SJCRH30 (cell line): Measurements from ENCODE around the gene SYP. TPM values are rescaled to one million over a fixed set of nuclear protein-coding genes. Genes with fewer than 3 reads are reported as not detected.
"Not testable (repeated sequence)": the region's sequence is repeated elsewhere in the genome, so short reads cannot be mapped to it uniquely, and the experiment has no call there.

ENCODE experiments used
- DNase-seq, 2 experiments: peaks; one replicate each; pipeline ENCODE4 v3.0.0-alpha.2; 2015 to 2020
- H3K27ac ChIP-seq: fragments of 250-450 bp; sonication (Bioruptor Pico); 2 replicates; pipeline ENCODE4 v1.5.1; 2020; ENCODE audit warnings: mild to moderate bottlenecking, moderate library complexity
- H3K27me3 ChIP-seq: fragments of 250-450 bp; sonication (Bioruptor Pico); 2 replicates; pipeline ENCODE4 v1.5.1; 2020; ENCODE audit warnings: mild to moderate bottlenecking, moderate library complexity
- H3K36me3 ChIP-seq: fragments of 250-450 bp; sonication (Bioruptor Pico); 2 replicates; pipeline ENCODE4 v1.5.1; 2020; ENCODE audit warnings: mild to moderate bottlenecking, moderate library complexity
- H3K4me1 ChIP-seq: fragments of 250-450 bp; sonication (Bioruptor Pico); 2 replicates; pipeline ENCODE4 v1.5.1; 2020; ENCODE audit warnings: mild to moderate bottlenecking, moderate library complexity
- H3K4me3 ChIP-seq: fragments of 250-450 bp; sonication (Bioruptor Pico); 2 replicates; pipeline ENCODE4 v1.5.1; 2020; ENCODE audit warnings: mild to moderate bottlenecking, moderate library complexity
- H3K9me3 ChIP-seq: fragments of 250-450 bp; sonication (Bioruptor Pico); replicated peaks from 2 replicates; pipeline ENCODE4 v1.5.1; 2020; ENCODE audit warnings: mild to moderate bottlenecking, moderate library complexity
- total RNA-seq: library from RNA; depleted of rRNA; stranded (reverse); fragments of >200 nt; shearing (Covaris generic); gene quantifications from 2 replicates; pipeline ENCODE4 v1.2.3, GENCODE V29; 2014

The SYP gene
- total RNA-seq, 1 experiment from 2014 or later = 0.45 TPM

GRCh38 chrX:49174723-49175122 is 25.3 kb downstream of the SYP start:
- no peak for DNase-seq
- no peaks in the 10 kb centered on the region for H3K9me3 ChIP-seq
- no peaks in the 10 kb centered on the region for H3K27me3 ChIP-seq
- H3K36me3 ChIP-seq = peaks cover 7% of the 10 kb centered on the region; the same call in 1 of the 2 replicates
- no peaks in the 10 kb centered on the region for H3K4me1 ChIP-seq
- no peak overlapping the region for H3K4me3 ChIP-seq
- no peak overlapping the region for H3K27ac ChIP-seq

GRCh38 chrX:49173544-49173943 is 26.4 kb downstream of the SYP start:
- not testable (repeated sequence) for H3K27me3 ChIP-seq, DNase-seq, H3K36me3 ChIP-seq, H3K4me3 ChIP-seq, H3K27ac ChIP-seq, H3K4me1 ChIP-seq, H3K9me3 ChIP-seq

- Histone ChIP-seq H3K9me3 (no peaks in the 10 kb centered on the region), H3K4me1 (no peaks in the 10 kb centered on the region), H3K27me3 (no peaks in the 10 kb centered on the region), H3K27ac (peak overlapping the region; percentile 91), H3K4me3 (peak overlapping the region; percentile 81), H3K36me3 (peaks cover 7% of the 10 kb centered on the region; the same call in 1 of the 2 replicates)
- DNase-seq = peak; percentile 51 to 56
Observed at GRCh38 chrX:49172280-49172780, 27.7 kb downstream of the SYP start.

GRCh38 chrX:49171752-49172279 is 28.2 kb downstream of the SYP start, which contains the start of gene PLP2:
Gene PLP2 (plus strand): TSS chrX:49171898. CDS start chrX:49172001, 103 bp downstream.
- Histone ChIP-seq H3K27me3 (no peaks in the 10 kb centered on the region), H3K36me3 (peaks cover 7% of the 10 kb centered on the region; the same call in 1 of the 2 replicates), H3K4me3 (peak within 1 kb of the TSS; percentile 81), H3K9me3 (no peaks in the 10 kb centered on the region), H3K27ac (peak within 1 kb of the TSS; percentile 91), H3K4me1 (no peaks in the 10 kb centered on the region)
- peak; percentile 67 to 69 for DNase-seq

GRCh38 chrX:49167740-49168108 is 32.3 kb downstream of the SYP start:
- DNase-seq = no peak
- no peak overlapping the region for H3K4me3 ChIP-seq

GRCh38 chrX:49166914-49167739 is 32.9 kb downstream of the SYP start:
- no peaks in the 10 kb centered on the region for H3K27me3 ChIP-seq
- no peaks in the 10 kb centered on the region for H3K4me1 ChIP-seq
- no peak overlapping the region for H3K27ac ChIP-seq
- H3K4me3 ChIP-seq = no peak overlapping the region
- no peak for DNase-seq
- H3K9me3 ChIP-seq = no peaks in the 10 kb centered on the region
- no peaks in the 10 kb centered on the region for H3K36me3 ChIP-seq

More at GRCh38 chrX:49167740-49168108, 32.3 kb downstream of the SYP start:
- Histone ChIP-seq H3K9me3 (no peaks in the 10 kb centered on the region), H3K4me1 (no peaks in the 10 kb centered on the region), H3K27ac (no peak overlapping the region), H3K36me3 (no peaks in the 10 kb centered on the region), H3K27me3 (no peaks in the 10 kb centered on the region)

GRCh38 chrX:49165901-49166881 is 33.8 kb downstream of the SYP start:
- Histone ChIP-seq H3K4me3 (no peak overlapping the region), H3K27me3 (no peaks in the 10 kb centered on the region), H3K9me3 (no peaks in the 10 kb centered on the region), H3K4me1 (no peaks in the 10 kb centered on the region), H3K36me3 (no peaks in the 10 kb centered on the region), H3K27ac (no peak overlapping the region)
- DNase-seq = no peak

- Histone ChIP-seq H3K4me1 (no peaks in the 10 kb centered on the region), H3K27me3 (no peaks in the 10 kb centered on the region), H3K27ac (no peak overlapping the region), H3K9me3 (no peaks in the 10 kb centered on the region), H3K4me3 (no peak overlapping the region), H3K36me3 (no peaks in the 10 kb centered on the region)
- no peak for DNase-seq
Observed at GRCh38 chrX:49164589-49165360, 35.2 kb downstream of the SYP start.

- peak; percentile 86 to 88 for DNase-seq
- H3K36me3 ChIP-seq = no peaks in the 10 kb centered on the region
- no peaks in the 10 kb centered on the region for H3K9me3 ChIP-seq
- H3K27ac ChIP-seq = peak overlapping the region; percentile 86
- peak overlapping the region; percentile 62 for H3K4me3 ChIP-seq
- H3K4me1 ChIP-seq = no peaks in the 10 kb centered on the region
- no peaks in the 10 kb centered on the region for H3K27me3 ChIP-seq
Observed at GRCh38 chrX:49163555-49164419, 36.2 kb downstream of the SYP start.

- no peaks in the 10 kb centered on the region for H3K27me3 ChIP-seq
- H3K27ac ChIP-seq = no peak within 1 kb of the TSS
- no peaks in the 10 kb centered on the region for H3K36me3 ChIP-seq
- H3K4me1 ChIP-seq = no peaks in the 10 kb centered on the region
- peak within 1 kb of the TSS; percentile 62 for H3K4me3 ChIP-seq
- no peaks in the 10 kb centered on the region for H3K9me3 ChIP-seq
- no peak for DNase-seq
Observed at GRCh38 chrX:49162620-49163019, 37.4 kb downstream of the SYP start, which contains the start of gene MAGIX. Gene MAGIX (plus strand): TSS chrX:49162758. CDS start chrX:49162890, 132 bp downstream.

- no peaks in the 10 kb centered on the region for H3K27me3 ChIP-seq
Observed at GRCh38 chrX:49161632-49162031, 38.4 kb downstream of the SYP start.

GRCh38 chrX:49160908-49161307 is 39.1 kb downstream of the SYP start:
- no peak overlapping the region for H3K4me3 ChIP-seq
- no peaks in the 10 kb centered on the region for H3K27me3 ChIP-seq
- H3K4me1 ChIP-seq = no peaks in the 10 kb centered on the region
- H3K9me3 ChIP-seq = no peaks in the 10 kb centered on the region
- no peak for DNase-seq
- no peaks in the 10 kb centered on the region for H3K36me3 ChIP-seq
- no peak overlapping the region for H3K27ac ChIP-seq

More at GRCh38 chrX:49161632-49162031, 38.4 kb downstream of the SYP start:
- H3K4me1 ChIP-seq = no peaks in the 10 kb centered on the region
- no peaks in the 10 kb centered on the region for H3K36me3 ChIP-seq
- no peak for DNase-seq
- no peaks in the 10 kb centered on the region for H3K9me3 ChIP-seq
- H3K4me3 ChIP-seq = no peak overlapping the region
- H3K27ac ChIP-seq = no peak overlapping the region

- no peaks in the 10 kb centered on the region for H3K4me1 ChIP-seq
- H3K36me3 ChIP-seq = no peaks in the 10 kb centered on the region
- no peaks in the 10 kb centered on the region for H3K9me3 ChIP-seq
- H3K27me3 ChIP-seq = no peaks in the 10 kb centered on the region
- no peak overlapping the region for H3K27ac ChIP-seq
- DNase-seq = no peak
- H3K4me3 ChIP-seq = no peak overlapping the region
Observed at GRCh38 chrX:49157194-49157593, 42.8 kb downstream of the SYP start.
